T-helper 22 cell (primary cell): ENCODE measurements around the gene FAM43A.

ENCODE experiments used
- DNase-seq: peaks from one replicate; pipeline ENCODE4 v3.0.0-alpha.2; 2020; ENCODE audit warnings: low read depth

Gene FAM43A

GRCh38 chr3:194711913-194712312 lies 26.2 kb downstream of the FAM43A start:
- no peak for DNase-seq

- no peak for DNase-seq
Observed at GRCh38 chr3:194713299-194714136, 27.8 kb downstream of the FAM43A start.

- no peak for DNase-seq
Observed at GRCh38 chr3:194714137-194714455, 28.4 kb downstream of the FAM43A start.

GRCh38 chr3:194714564-194714963 lies 28.9 kb downstream of the FAM43A start:
- no peak for DNase-seq

GRCh38 chr3:194715022-194715800 lies 29.5 kb downstream of the FAM43A start:
- DNase-seq, result no peak

- no peak for DNase-seq
Observed at GRCh38 chr3:194718079-194718478, 32.4 kb downstream of the FAM43A start.

GRCh38 chr3:194720048-194720447 lies 34.4 kb downstream of the FAM43A start:
- no peak for DNase-seq

GRCh38 chr3:194723846-194724618 lies 38.3 kb downstream of the FAM43A start:
- DNase-seq, result no peak

GRCh38 chr3:194725346-194725745 lies 39.7 kb downstream of the FAM43A start:
- no peak for DNase-seq

- no peak for DNase-seq
Observed at GRCh38 chr3:194727435-194728128, 41.9 kb downstream of the FAM43A start.

GRCh38 chr3:194728986-194729385 lies 43.3 kb downstream of the FAM43A start:
- DNase-seq, result no peak

- DNase-seq, result no peak
Observed at GRCh38 chr3:194730365-194730764, 44.7 kb downstream of the FAM43A start.

- DNase-seq, result no peak
Observed at GRCh38 chr3:194731506-194732073, 45.9 kb downstream of the FAM43A start.

- DNase-seq, result no peak
Observed at GRCh38 chr3:194732617-194733016, 46.9 kb downstream of the FAM43A start.

- no peak for DNase-seq
Observed at GRCh38 chr3:194736277-194736895, 50.7 kb downstream of the FAM43A start.

GRCh38 chr3:194736896-194737600 lies 51.4 kb downstream of the FAM43A start:
- no peak for DNase-seq
